B cell (primary cell): ENCODE data around the gene CILP. TPM values are rescaled to one million over a fixed set of nuclear protein-coding genes. Genes with fewer than 3 reads are reported as not detected.

Experiments used
- ATAC-seq: fragments of 200-7000 bp; cut with Tn5 transposase; one replicate; pipeline ENCODE4 v1.10.0; 2021; ENCODE audit warnings: low read depth, mild to moderate bottlenecking, moderate number of reproducible peaks, moderate library complexity
- CTCF ChIA-PET: fragments of 350-600 bp; sonication (Branson Sonifier 250); formaldehyde crosslinking; loops from one replicate; lab custom pipeline; 2021; ENCODE audit warnings: antibody characterized with exemption, inconsistent platforms; lab: Charles Lee
- POLR2A ChIA-PET: fragments of 350-600 bp; sonication (Branson Sonifier 250); formaldehyde crosslinking; loops from one replicate; lab custom pipeline; 2021; ENCODE audit warnings: antibody characterized with exemption; lab: Charles Lee
- DNase-seq: peaks from one replicate; pipeline ENCODE4 v3.0.0; 2013
- H2AFZ ChIP-seq: 2 replicates; pipeline ENCODE4 v1.6.1; 2012; ENCODE audit warnings: mild to moderate bottlenecking, low read depth, low read length; ENCODE audit not compliant: insufficient read depth, poor library complexity, severe bottlenecking
- H3K27ac ChIP-seq, 2 donors: 1 replicate in 1 of 2; 2 replicates in 1 of 2; pipeline ENCODE4 v1.5.1; 2012 to 2013; ENCODE audit warnings: low read length in 2 of 2, mild to moderate bottlenecking in 2 of 2, moderate library complexity in 1 of 2
- H3K27me3 ChIP-seq, 4 experiments: fragments of 200-600 bp in 1 of 4; sonication (generic) in 1 of 4; replicated peaks in 1 of 4; 1 replicate in 2 of 4; 2 replicates in 2 of 4; pipeline versions ENCODE4 v1.6.1 to v1.7.0; 2013 to 2016; ENCODE audit warnings: low read length in 3 of 4, mild to moderate bottlenecking in 2 of 4, mixed read lengths in 1 of 4, moderate library complexity in 1 of 4; ENCODE audit not compliant: insufficient read depth in 4 of 4, control insufficient read depth in 3 of 4; ENCODE audit errors: control extremely low read depth in 1 of 4
- H3K36me3 ChIP-seq, 2 experiments: replicated peaks in 1 of 2; 1 replicate in 1 of 2; 2 replicates in 1 of 2; pipeline versions ENCODE4 v1.6.1 to v1.7.1; 2013; ENCODE audit warnings: low read length in 1 of 2; ENCODE audit not compliant: insufficient read depth in 2 of 2, control insufficient read depth in 1 of 2; ENCODE audit errors: control extremely low read depth in 1 of 2, extremely low read depth in 1 of 2
- H3K4me1 ChIP-seq, 2 donors: fragments of 200-600 bp in 1 of 2; sonication (generic) in 1 of 2; 1 replicate in 1 of 2; 2 replicates in 1 of 2; pipeline versions ENCODE4 v1.5.1 to v1.6.1; 2013 to 2017; ENCODE audit warnings: low read length in 2 of 2; ENCODE audit not compliant: control insufficient read depth in 2 of 2, insufficient read depth in 2 of 2
- H3K4me2 ChIP-seq: replicated peaks from 2 replicates; pipeline ENCODE3; 2012; ENCODE audit warnings: mild to moderate bottlenecking, low read depth, low read length; ENCODE audit not compliant: poor library complexity, severe bottlenecking
- H3K4me3 ChIP-seq, 5 experiments: fragments of 200-600 bp in 1 of 5; sonication (generic) in 1 of 5; 1 replicate in 3 of 5; 2 replicates in 2 of 5; pipeline versions ENCODE4 v1.5.1 to v1.7.0; 2011 to 2016; ENCODE audit warnings: low read length in 4 of 5, mild to moderate bottlenecking in 4 of 5, low read depth in 2 of 5, control low read depth in 1 of 5, moderate library complexity in 1 of 5; ENCODE audit not compliant: insufficient read depth in 1 of 5; ENCODE audit errors: control extremely low read depth in 1 of 5, extremely low read depth in 1 of 5
- H3K79me2 ChIP-seq: fragments of 200-600 bp; sonication (generic); one replicate; pipeline ENCODE4 v1.6.0; 2016; ENCODE audit warnings: low read length; ENCODE audit not compliant: control insufficient read depth, insufficient read depth
- H3K9ac ChIP-seq: fragments of 200-600 bp; sonication (generic); 2 replicates; pipeline ENCODE4 v1.6.1; 2017; ENCODE audit warnings: mild to moderate bottlenecking, low read length, moderate library complexity
- H3K9me3 ChIP-seq, 3 donors: one replicate each; pipeline versions ENCODE4 v1.6.1 to v1.7.1; 2013; ENCODE audit warnings: low read length in 2 of 3; ENCODE audit not compliant: control insufficient read depth in 2 of 3, insufficient read depth in 1 of 3; ENCODE audit errors: control extremely low read depth in 1 of 3
- H4K20me1 ChIP-seq: 2 replicates; pipeline ENCODE4 v1.6.0; 2012; ENCODE audit warnings: mild to moderate bottlenecking, low read length; ENCODE audit not compliant: insufficient read depth, control insufficient read depth, poor library complexity, severe bottlenecking
- H3K27ac Mint-ChIP-seq: one replicate; pipeline ENCODE4 v1.8.0; 2021; ENCODE audit warnings: mixed read lengths
- H3K27me3 Mint-ChIP-seq: one replicate; pipeline ENCODE4 v1.8.0; 2021; ENCODE audit warnings: mixed read lengths
- H3K4me1 Mint-ChIP-seq: one replicate; pipeline ENCODE4 v1.8.0; 2021; ENCODE audit warnings: mixed read lengths
- H3K4me3 Mint-ChIP-seq: one replicate; pipeline ENCODE4 v1.8.0; 2021; ENCODE audit warnings: mixed read lengths
- H3K9me3 Mint-ChIP-seq: one replicate; pipeline ENCODE4 v1.8.0; 2022; ENCODE audit warnings: mixed read lengths; ENCODE audit not compliant: insufficient read depth
- EZH2 ChIP-seq: IDR thresholded peaks from 2 replicates; pipeline ENCODE4 v1.6.1; 2012; ENCODE audit warnings: borderline replicate concordance, low read depth, mild to moderate bottlenecking, moderate library complexity, low read length; ENCODE audit not compliant: insufficient read depth, poor library complexity, severe bottlenecking
- WGBS: methylation state at CpG from one replicate; pipeline ENCODE4 v1.1.5; 2013; ENCODE audit warnings: missing lambda C conversion rate; ENCODE audit not compliant: insufficient coverage; 5-methylcytosine and 5-hydroxymethylcytosine counted together
- intact Hi-C: fragments of 100-400 bp; cut with micrococcal nuclease; formaldehyde crosslinking; loops from one replicate; pipeline ENCODE4 v1.10.0; 2022
- polyA plus RNA-seq: library from polyadenylated mRNA; depleted of rRNA; stranded (reverse); fragments of >200 nt; gene quantifications from 2 replicates; pipeline ENCODE4 v1.2.3, GENCODE V29; 2012
- total RNA-seq, 2 donors: library from RNA; stranded (reverse); fragments of 120-200 nt in 1 of 2; gene quantifications; 1 replicate in 1 of 2; 2 replicates in 1 of 2; pipeline versions ENCODE4 v1.2.3 to v1.2.4, GENCODE V29; 2013 to 2022
- TF ChIP-seq, protein P1 (sequence below): fragments of 200-600 bp; IDR thresholded peaks from one replicate; pipeline ENCODE4 v1.8.0; 2022; ENCODE audit warnings: antibody characterized with exemption, mild to moderate bottlenecking

The CILP gene
- total and polyA plus RNA-seq, 2 donors (not counting 1 experiment from before 2014, with no cell fraction given) = 0.52 to 0.94 TPM

DNA sequence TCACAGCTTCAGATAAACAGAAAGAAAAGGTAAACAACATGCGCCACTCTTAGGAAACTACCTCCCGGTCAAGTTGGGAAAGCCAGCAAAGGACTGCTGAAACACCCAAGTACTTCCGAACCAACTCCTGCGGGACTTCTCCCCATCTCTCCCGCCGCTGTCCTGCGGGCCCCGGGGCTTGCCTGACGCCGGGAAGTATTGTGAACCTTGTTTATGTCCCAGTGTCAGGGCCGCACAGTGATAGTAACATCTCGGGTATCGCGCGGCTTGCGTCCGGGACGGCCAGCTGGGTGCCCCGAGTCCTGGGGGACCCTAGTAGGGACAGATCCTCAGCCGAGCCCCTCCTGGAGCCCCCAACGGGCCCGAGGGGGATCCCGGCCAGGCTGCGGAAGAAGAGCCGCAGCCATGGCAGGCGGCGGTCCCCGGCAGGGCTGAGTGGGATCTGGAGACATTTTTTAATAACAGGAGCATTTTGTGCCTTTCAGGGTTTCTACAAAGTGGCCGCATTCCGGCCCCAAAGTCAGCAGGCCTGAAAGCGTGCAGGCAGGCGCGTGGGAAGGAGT lies 26.9 kb downstream of the CILP start:
- peak overlapping the region; percentile 58 to 94 (median 88) for H3K4me3 ChIP-seq
- POLR2A ChIA-PET = interaction anchor here (1.3 to 2.2 kb wide), 4 partner anchors 51 to 121 kb away, joined by 3 to 34 read pairs (median 13); partner anchors contain the start of genes PARP16, PDCD7 and RNU5B-1
- H3K4me1 Mint-ChIP-seq = peaks cover 26% of the 10 kb centered on the region
- peak; percentile 62 for DNase-seq
- no peaks in the 10 kb centered on the region for H3K9me3 Mint-ChIP-seq
- peak overlapping the region; percentile 96 for H3K4me3 Mint-ChIP-seq
- H3K27ac ChIP-seq = peak overlapping the region; percentile 74 to 88
- H3K4me1 ChIP-seq = peaks cover 17 to 20% of the 10 kb centered on the region in 2 donors
- peaks cover 56% of the 10 kb centered on the region for H3K79me2 ChIP-seq
- peaks cover 21% of the 10 kb centered on the region for H4K20me1 ChIP-seq
- CTCF ChIA-PET = interaction anchor here (1.5 to 1.9 kb wide), 3 partner anchors 113 to 149 kb away, joined by 4 to 7 read pairs (median 6); partner anchors contain the start of gene RNU5B-1
- no peaks in the 10 kb centered on the region for H3K27me3 Mint-ChIP-seq
- H3K9ac ChIP-seq = peak overlapping the region; percentile 90
- no peaks in the 10 kb centered on the region for H3K9me3 ChIP-seq
- WGBS = under 1% methylated on average over 32 of the region's 33 CpGs
- peaks cover 3 to 6% of the 10 kb centered on the region in 2 experiments for H3K36me3 ChIP-seq
- peak overlapping the region; percentile 97 for H3K27ac Mint-ChIP-seq
- H2AFZ ChIP-seq = peak overlapping the region; percentile 91
- intact Hi-C loops = loop anchor here (2.0 to 10.0 kb wide), 2 partner anchors 120 to 290 kb away; partner anchors contain the start of gene RNU5B-1
- ATAC-seq = no peak
- TF ChIP-seq EZH2 = no peak
- peak overlapping the region; percentile 81 for H3K4me2 ChIP-seq
- H3K27me3 ChIP-seq = no peaks in the 10 kb centered on the region

GRCh38 chr15:65183865-65184159 lies 27.5 kb downstream of the CILP start:
- CTCF ChIA-PET = no interaction called here
- H3K4me1 Mint-ChIP-seq = peaks cover 26% of the 10 kb centered on the region

More at GRCh38 chr15:65183865-65184159, 27.5 kb downstream of the CILP start:
- POLR2A ChIA-PET = interaction anchor here (2.1 kb wide), 1 partner anchor 121 kb away, joined by 23 read pairs; the partner anchor contains the start of gene RNU5B-1
- peaks cover 22% of the 10 kb centered on the region for H4K20me1 ChIP-seq
- peaks cover 58% of the 10 kb centered on the region for H3K79me2 ChIP-seq
- peak overlapping the region; percentile 90 for H3K9ac ChIP-seq
- H3K4me2 ChIP-seq = peak overlapping the region; percentile 81
- Mint-ChIP-seq H3K9me3 (no peaks in the 10 kb centered on the region), H3K27ac (peak overlapping the region; percentile 97), H3K4me3 (peak overlapping the region; percentile 96), H3K27me3 (no peaks in the 10 kb centered on the region)
- ATAC-seq (no peak), DNase-seq (no peak)
- WGBS = no CpG with 5 or more reads among the region's 4 CpGs
- H3K9me3 ChIP-seq = no peaks in the 10 kb centered on the region
- peaks cover 6 to 12% of the 10 kb centered on the region in 2 experiments for H3K36me3 ChIP-seq
- intact Hi-C loops = loop anchor here (2.0 to 10.0 kb wide), 2 partner anchors 121 to 289 kb away; partner anchors contain the start of gene RNU5B-1
- H3K4me3 ChIP-seq = peak overlapping the region; percentile 58 to 94 (median 88)
- H3K27ac ChIP-seq = peak overlapping the region in 1 of 2 donors; percentile 88
- peak overlapping the region; percentile 91 for H2AFZ ChIP-seq
- TF ChIP-seq, protein P1, sequence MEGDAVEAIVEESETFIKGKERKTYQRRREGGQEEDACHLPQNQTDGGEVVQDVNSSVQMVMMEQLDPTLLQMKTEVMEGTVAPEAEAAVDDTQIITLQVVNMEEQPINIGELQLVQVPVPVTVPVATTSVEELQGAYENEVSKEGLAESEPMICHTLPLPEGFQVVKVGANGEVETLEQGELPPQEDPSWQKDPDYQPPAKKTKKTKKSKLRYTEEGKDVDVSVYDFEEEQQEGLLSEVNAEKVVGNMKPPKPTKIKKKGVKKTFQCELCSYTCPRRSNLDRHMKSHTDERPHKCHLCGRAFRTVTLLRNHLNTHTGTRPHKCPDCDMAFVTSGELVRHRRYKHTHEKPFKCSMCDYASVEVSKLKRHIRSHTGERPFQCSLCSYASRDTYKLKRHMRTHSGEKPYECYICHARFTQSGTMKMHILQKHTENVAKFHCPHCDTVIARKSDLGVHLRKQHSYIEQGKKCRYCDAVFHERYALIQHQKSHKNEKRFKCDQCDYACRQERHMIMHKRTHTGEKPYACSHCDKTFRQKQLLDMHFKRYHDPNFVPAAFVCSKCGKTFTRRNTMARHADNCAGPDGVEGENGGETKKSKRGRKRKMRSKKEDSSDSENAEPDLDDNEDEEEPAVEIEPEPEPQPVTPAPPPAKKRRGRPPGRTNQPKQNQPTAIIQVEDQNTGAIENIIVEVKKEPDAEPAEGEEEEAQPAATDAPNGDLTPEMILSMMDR = no peak
- TF ChIP-seq EZH2 = no peak
- H3K27me3 ChIP-seq = no peaks in the 10 kb centered on the region
- peaks cover 17 to 20% of the 10 kb centered on the region in 2 donors for H3K4me1 ChIP-seq
